ENCODE results near the gene HCN4. TPM values are rescaled to one million over a fixed set of nuclear protein-coding genes. Genes with fewer than 3 reads are reported as not detected.

Gene HCN4
- total RNA-seq, 1 donor from 2014 or later, result 3.0 TPM

DNA sequence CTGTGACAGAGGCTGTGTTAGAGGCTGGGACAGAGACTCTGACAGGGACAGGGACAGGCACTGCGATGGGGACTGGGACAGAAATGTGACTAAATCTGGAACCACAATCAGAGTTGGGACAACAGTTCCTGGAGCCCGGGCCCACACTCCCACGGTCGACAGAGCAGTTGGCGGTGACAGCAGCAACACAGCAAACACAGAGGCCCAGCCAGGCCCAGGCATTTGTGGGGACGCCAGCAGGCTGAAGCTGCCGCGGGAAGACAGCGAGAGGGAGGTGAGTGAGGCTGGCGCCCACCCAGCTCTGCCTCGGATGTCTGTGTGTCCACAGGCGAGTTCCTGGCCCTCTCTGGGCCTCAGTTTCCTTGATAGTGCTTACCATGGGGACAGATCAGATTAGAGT, 9.3 kb upstream of the HCN4 start:
- no peak overlapping the region for H3K27ac ChIP-seq (ENCODE audit: low read depth, low read length)
- H3K9me3 Mint-ChIP-seq (ENCODE audit: unreplicated experiment), result peaks cover 19% of the 10 kb centered on the region
- H2AFZ ChIP-seq (ENCODE audit: low read depth, low read length), result no peak overlapping the region
- FAIRE-seq, result no peak
- H3K4me3 ChIP-seq (ENCODE audit: insufficient read depth, low read depth, low read length), result no peak overlapping the region
- no peak overlapping the region for H3K27ac Mint-ChIP-seq (ENCODE audit: unreplicated experiment)
- no peak overlapping the region for H3K9ac ChIP-seq (ENCODE audit: low read length)
- no peak overlapping the region for H3K4me2 ChIP-seq (ENCODE audit: low read length)
- no peak overlapping the region for H3K4me3 Mint-ChIP-seq (ENCODE audit: unreplicated experiment)
- no peaks in the 10 kb centered on the region for H3K79me2 ChIP-seq (ENCODE audit: insufficient read depth, low read length)
- H3K9me3 ChIP-seq (ENCODE audit: insufficient read depth, low read depth, low read length), result no peaks in the 10 kb centered on the region
- DNase-seq (ENCODE audit: low read depth), result no peak
- H4K20me1 ChIP-seq (ENCODE audit: insufficient read depth, low read length), result no peaks in the 10 kb centered on the region
- peaks cover 11% of the 10 kb centered on the region for H3K27me3 ChIP-seq (ENCODE audit: insufficient read depth, low read length)
- H3K4me1 ChIP-seq (ENCODE audit: insufficient read depth, low read length), result no peaks in the 10 kb centered on the region
- no peaks in the 10 kb centered on the region for H3K36me3 Mint-ChIP-seq (ENCODE audit: low read depth, unreplicated experiment)
- peaks cover 48% of the 10 kb centered on the region for H3K27me3 Mint-ChIP-seq (ENCODE audit: low read depth, unreplicated experiment)
- H3K36me3 ChIP-seq (ENCODE audit: insufficient read depth, low read length), result no peaks in the 10 kb centered on the region
- no peaks in the 10 kb centered on the region for H3K4me1 Mint-ChIP-seq (ENCODE audit: low read depth, unreplicated experiment)
- TF ChIP-seq, protein P1, sequence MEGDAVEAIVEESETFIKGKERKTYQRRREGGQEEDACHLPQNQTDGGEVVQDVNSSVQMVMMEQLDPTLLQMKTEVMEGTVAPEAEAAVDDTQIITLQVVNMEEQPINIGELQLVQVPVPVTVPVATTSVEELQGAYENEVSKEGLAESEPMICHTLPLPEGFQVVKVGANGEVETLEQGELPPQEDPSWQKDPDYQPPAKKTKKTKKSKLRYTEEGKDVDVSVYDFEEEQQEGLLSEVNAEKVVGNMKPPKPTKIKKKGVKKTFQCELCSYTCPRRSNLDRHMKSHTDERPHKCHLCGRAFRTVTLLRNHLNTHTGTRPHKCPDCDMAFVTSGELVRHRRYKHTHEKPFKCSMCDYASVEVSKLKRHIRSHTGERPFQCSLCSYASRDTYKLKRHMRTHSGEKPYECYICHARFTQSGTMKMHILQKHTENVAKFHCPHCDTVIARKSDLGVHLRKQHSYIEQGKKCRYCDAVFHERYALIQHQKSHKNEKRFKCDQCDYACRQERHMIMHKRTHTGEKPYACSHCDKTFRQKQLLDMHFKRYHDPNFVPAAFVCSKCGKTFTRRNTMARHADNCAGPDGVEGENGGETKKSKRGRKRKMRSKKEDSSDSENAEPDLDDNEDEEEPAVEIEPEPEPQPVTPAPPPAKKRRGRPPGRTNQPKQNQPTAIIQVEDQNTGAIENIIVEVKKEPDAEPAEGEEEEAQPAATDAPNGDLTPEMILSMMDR (IDR thresholded peaks at IDR 0.05; ENCODE audit: insufficient read depth, low read depth, low read length), result no peak
- TF ChIP-seq EZH2 (IDR thresholded peaks at IDR 0.05; ENCODE audit: insufficient read depth, low read length), result no peak

DNA sequence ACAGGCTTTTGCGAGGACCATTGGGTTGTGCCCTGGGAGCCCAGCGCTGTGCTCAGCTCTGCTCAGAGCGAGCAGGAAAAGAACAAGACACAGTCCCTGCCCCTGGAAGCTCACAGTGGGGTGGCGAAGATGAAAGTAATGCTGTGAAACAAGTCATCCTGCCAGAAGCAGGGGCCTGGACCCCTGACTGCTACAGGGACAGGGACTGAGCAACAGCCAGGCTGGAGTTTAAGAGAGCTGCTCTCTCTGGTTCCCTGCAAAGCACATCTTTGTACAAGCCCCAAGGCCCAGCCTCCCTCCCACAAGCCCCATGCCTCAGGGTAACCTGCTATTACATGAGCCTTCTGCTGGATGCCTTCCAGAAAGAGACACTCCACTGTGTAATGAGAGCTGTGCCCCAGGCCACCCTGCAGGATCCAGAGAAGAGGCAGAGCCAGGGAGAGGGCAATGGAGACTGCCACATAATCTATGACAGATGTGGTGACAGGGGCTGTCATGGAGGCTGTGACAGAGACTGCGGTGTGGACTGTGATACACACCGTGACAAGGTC, 7.1 kb upstream of the HCN4 start:
- peaks cover 3% of the 10 kb centered on the region for H3K4me1 Mint-ChIP-seq (ENCODE audit: low read depth, unreplicated experiment)
- no peak overlapping the region for H3K4me3 Mint-ChIP-seq (ENCODE audit: unreplicated experiment)
- no peak overlapping the region for H2AFZ ChIP-seq (ENCODE audit: low read depth, low read length)
- H3K36me3 Mint-ChIP-seq (ENCODE audit: low read depth, unreplicated experiment), result no peaks in the 10 kb centered on the region
- peaks cover 28% of the 10 kb centered on the region for H3K27me3 ChIP-seq (ENCODE audit: insufficient read depth, low read length)
- H3K27me3 Mint-ChIP-seq (ENCODE audit: low read depth, unreplicated experiment), result peaks cover 64% of the 10 kb centered on the region
- DNase-seq (ENCODE audit: low read depth) (no peak), FAIRE-seq (no peak)
- no peaks in the 10 kb centered on the region for H3K36me3 ChIP-seq (ENCODE audit: insufficient read depth, low read length)
- H3K79me2 ChIP-seq (ENCODE audit: insufficient read depth, low read length), result no peaks in the 10 kb centered on the region
- H3K27ac ChIP-seq (ENCODE audit: low read depth, low read length), result no peak overlapping the region
- H3K4me2 ChIP-seq (ENCODE audit: low read length), result no peak overlapping the region
- no peak overlapping the region for H3K9ac ChIP-seq (ENCODE audit: low read length)
- H3K4me3 ChIP-seq (ENCODE audit: insufficient read depth, low read depth, low read length), result no peak overlapping the region
- TF ChIP-seq, protein P1 (IDR thresholded peaks at IDR 0.05; ENCODE audit: insufficient read depth, low read depth, low read length), result no peak
- TF ChIP-seq EZH2 (IDR thresholded peaks at IDR 0.05; ENCODE audit: insufficient read depth, low read length), result no peak
- H3K9me3 ChIP-seq (ENCODE audit: insufficient read depth, low read depth, low read length), result no peaks in the 10 kb centered on the region
- H4K20me1 ChIP-seq (ENCODE audit: insufficient read depth, low read length), result no peaks in the 10 kb centered on the region
- no peak overlapping the region for H3K27ac Mint-ChIP-seq (ENCODE audit: unreplicated experiment)
- H3K4me1 ChIP-seq (ENCODE audit: insufficient read depth, low read length), result no peaks in the 10 kb centered on the region
- H3K9me3 Mint-ChIP-seq (ENCODE audit: unreplicated experiment), result peaks cover 9% of the 10 kb centered on the region

DNA sequence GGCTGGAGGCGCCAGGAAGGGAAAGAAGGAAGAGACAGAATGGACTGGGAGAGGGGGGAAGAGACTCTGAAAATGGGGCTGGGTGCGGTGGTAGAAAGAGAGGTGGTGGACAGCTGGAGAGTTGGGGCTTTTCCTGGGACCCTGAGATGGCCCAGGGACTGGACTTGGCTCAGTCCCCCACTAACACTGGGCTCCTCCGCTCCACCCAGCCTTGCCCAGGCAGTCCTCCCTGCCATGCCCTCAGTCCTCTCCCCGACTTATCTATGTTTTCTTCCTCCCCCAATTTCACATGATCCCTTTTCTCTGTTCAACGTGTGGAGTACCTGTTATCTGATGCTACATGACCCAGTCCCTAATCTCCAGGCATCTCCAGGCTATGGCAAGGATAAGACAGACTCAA, 6.3 kb upstream of the HCN4 start:
- Histone ChIP-seq H4K20me1 (ENCODE audit: insufficient read depth, low read length) (no peaks in the 10 kb centered on the region), H3K27me3 (ENCODE audit: insufficient read depth, low read length) (peaks cover 36% of the 10 kb centered on the region), H3K36me3 (ENCODE audit: insufficient read depth, low read length) (no peaks in the 10 kb centered on the region), H3K4me1 (ENCODE audit: insufficient read depth, low read length) (no peaks in the 10 kb centered on the region), H3K4me2 (ENCODE audit: low read length) (no peak overlapping the region), H3K4me3 (ENCODE audit: insufficient read depth, low read depth, low read length) (no peak overlapping the region), H2AFZ (ENCODE audit: low read depth, low read length) (no peak overlapping the region), H3K9ac (ENCODE audit: low read length) (no peak overlapping the region), H3K79me2 (ENCODE audit: insufficient read depth, low read length) (no peaks in the 10 kb centered on the region), H3K9me3 (ENCODE audit: insufficient read depth, low read depth, low read length) (no peaks in the 10 kb centered on the region), H3K27ac (ENCODE audit: low read depth, low read length) (no peak overlapping the region)
- DNase-seq (ENCODE audit: low read depth), result no peak
- TF ChIP-seq, protein P1 (IDR thresholded peaks at IDR 0.05; ENCODE audit: insufficient read depth, low read depth, low read length), result no peak
- no peak for TF ChIP-seq EZH2 (IDR thresholded peaks at IDR 0.05; ENCODE audit: insufficient read depth, low read length)
- no peak for FAIRE-seq
- Mint-ChIP-seq H3K27ac (ENCODE audit: unreplicated experiment) (no peak overlapping the region), H3K9me3 (ENCODE audit: unreplicated experiment) (peaks cover 3% of the 10 kb centered on the region), H3K36me3 (ENCODE audit: low read depth, unreplicated experiment) (no peaks in the 10 kb centered on the region), H3K27me3 (ENCODE audit: low read depth, unreplicated experiment) (peaks cover 72% of the 10 kb centered on the region), H3K4me1 (ENCODE audit: low read depth, unreplicated experiment) (peaks cover 5% of the 10 kb centered on the region), H3K4me3 (ENCODE audit: unreplicated experiment) (no peak overlapping the region)
